HG02623 (cell line): ENCODE results near the gene IRF2.

Source experiments
- ATAC-seq: cut with Tn5 transposase; IDR thresholded peaks from one replicate; pipeline ENCODE4 v1.9.1; 2021; ENCODE audit warnings: moderate library complexity; ENCODE audit not compliant: unreplicated experiment

The IRF2 gene

GRCh38 chr4:184451726-184452125 is 22.6 kb downstream of the IRF2 start:
- ATAC-seq, result no peak

GRCh38 chr4:184450743-184451535 is 23.4 kb downstream of the IRF2 start:
- no peak for ATAC-seq

GRCh38 chr4:184450045-184450444 is 24.3 kb downstream of the IRF2 start:
- ATAC-seq, result no peak

GRCh38 chr4:184448821-184449220 is 25.5 kb downstream of the IRF2 start:
- ATAC-seq, result no peak

- ATAC-seq, result no peak
Measured at GRCh38 chr4:184448141-184448540, 26.2 kb downstream of the IRF2 start.

- no peak for ATAC-seq
Measured at GRCh38 chr4:184447664-184448063, 26.7 kb downstream of the IRF2 start.

- no peak for ATAC-seq
Measured at GRCh38 chr4:184446132-184446658, 28.2 kb downstream of the IRF2 start.

- peak; percentile 62 for ATAC-seq
Measured at GRCh38 chr4:184444953-184445309, 29.4 kb downstream of the IRF2 start.

GRCh38 chr4:184444215-184444952 is 30.0 kb downstream of the IRF2 start:
- ATAC-seq, result peak; percentile 4

- ATAC-seq, result no peak
Measured at GRCh38 chr4:184443318-184443717, 31.0 kb downstream of the IRF2 start.

- ATAC-seq, result no peak
Measured at GRCh38 chr4:184442314-184442635, 32.1 kb downstream of the IRF2 start.

GRCh38 chr4:184441461-184442313 is 32.7 kb downstream of the IRF2 start:
- ATAC-seq, result no peak

- ATAC-seq, result no peak
Measured at GRCh38 chr4:184440595-184441358, 33.6 kb downstream of the IRF2 start.

GRCh38 chr4:184439856-184440594 is 34.3 kb downstream of the IRF2 start:
- ATAC-seq, result no peak

- ATAC-seq, result no peak
Measured at GRCh38 chr4:184439386-184439785, 35.0 kb downstream of the IRF2 start.

GRCh38 chr4:184438375-184438774 is 36.0 kb downstream of the IRF2 start:
- no peak for ATAC-seq

- ATAC-seq, result no peak
Measured at GRCh38 chr4:184437565-184438265, 36.6 kb downstream of the IRF2 start.

- no peak for ATAC-seq
Measured at GRCh38 chr4:184434501-184435066, 39.8 kb downstream of the IRF2 start.

- no peak for ATAC-seq
Measured at GRCh38 chr4:184434021-184434420, 40.3 kb downstream of the IRF2 start.
